Duodenal mucosa (tissue), 2 donors: ENCODE results near the gene NCOA1.
"Not testable (repeated sequence)": the region's sequence is repeated elsewhere in the genome, so short reads cannot be mapped to it uniquely, and the experiment has no call there.

Experiments used
- H3K27ac ChIP-seq: one replicate; pipeline ENCODE4 v1.7.0; 2013; ENCODE audit warnings: low read depth, low read length
- H3K27me3 ChIP-seq, 2 donors: one replicate each; pipeline ENCODE4 v1.7.0; 2013; ENCODE audit warnings: low read length in 2 of 2, control low read depth in 1 of 2; ENCODE audit not compliant: insufficient read depth in 2 of 2, control insufficient read depth in 1 of 2
- H3K36me3 ChIP-seq, 2 donors: one replicate each; pipeline ENCODE4 v1.7.0; 2013; ENCODE audit warnings: low read length in 2 of 2, control low read depth in 1 of 2; ENCODE audit not compliant: insufficient read depth in 2 of 2, control insufficient read depth in 1 of 2
- H3K4me1 ChIP-seq, 2 donors: one replicate each; pipeline ENCODE4 v1.7.0; 2013; ENCODE audit warnings: low read length in 2 of 2, control low read depth in 1 of 2; ENCODE audit not compliant: insufficient read depth in 2 of 2, control insufficient read depth in 1 of 2
- H3K4me3 ChIP-seq, 2 donors: one replicate each; pipeline ENCODE4 v1.7.0; 2013; ENCODE audit warnings: low read length in 2 of 2, low read depth in 1 of 2
- H3K9ac ChIP-seq, 2 donors: one replicate each; pipeline ENCODE4 v1.7.0; 2013; ENCODE audit warnings: low read length in 2 of 2, low read depth in 1 of 2
- H3K9me3 ChIP-seq, 2 donors: one replicate each; pipeline ENCODE4 v1.7.0; 2013; ENCODE audit warnings: low read length in 2 of 2, control low read depth in 1 of 2; ENCODE audit not compliant: control insufficient read depth in 1 of 2

NCOA1 gene

DNA sequence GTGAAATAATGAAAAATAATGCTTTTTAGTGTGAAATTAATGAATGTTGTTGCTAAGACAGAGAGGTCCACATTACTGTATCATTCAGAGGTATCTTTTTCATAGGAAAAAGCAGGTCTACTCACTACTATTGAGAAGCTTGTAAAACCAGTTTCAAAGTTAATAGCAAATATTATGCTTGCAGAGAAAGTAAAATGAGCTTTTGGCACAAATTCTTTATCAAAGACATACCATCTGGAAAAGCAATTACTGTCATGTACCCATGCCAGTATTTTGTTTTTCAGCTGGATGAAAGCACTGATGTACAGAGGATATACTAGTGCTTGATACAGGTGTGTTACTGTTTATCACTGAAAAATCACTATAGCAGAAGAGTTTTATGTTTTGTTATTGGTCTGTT lies 77.5 kb downstream of the NCOA1 start:
- Histone ChIP-seq H3K27me3 (no peaks in the 10 kb centered on the region), H3K4me1 (peaks cover 12 to 14% of the 10 kb centered on the region in 2 donors), H3K9ac (no peak overlapping the region), H3K36me3 (peaks cover 10 to 19% of the 10 kb centered on the region in 2 donors), H3K27ac (no peak overlapping the region), H3K9me3 (peaks cover 4 to 5% of the 10 kb centered on the region in 2 donors), H3K4me3 (no peak overlapping the region)

- H3K27me3 ChIP-seq, H3K4me3 ChIP-seq, H3K9ac ChIP-seq, H3K27ac ChIP-seq, H3K9me3 ChIP-seq: not testable (repeated sequence)
- peaks cover 12 to 14% of the 10 kb centered on the region in 2 donors for H3K4me1 ChIP-seq
- H3K36me3 ChIP-seq: peaks cover 10 to 19% of the 10 kb centered on the region in 2 donors
These were observed 78.5 kb downstream of the NCOA1 start for GRCh38 chr2:24569565-24569964.

DNA sequence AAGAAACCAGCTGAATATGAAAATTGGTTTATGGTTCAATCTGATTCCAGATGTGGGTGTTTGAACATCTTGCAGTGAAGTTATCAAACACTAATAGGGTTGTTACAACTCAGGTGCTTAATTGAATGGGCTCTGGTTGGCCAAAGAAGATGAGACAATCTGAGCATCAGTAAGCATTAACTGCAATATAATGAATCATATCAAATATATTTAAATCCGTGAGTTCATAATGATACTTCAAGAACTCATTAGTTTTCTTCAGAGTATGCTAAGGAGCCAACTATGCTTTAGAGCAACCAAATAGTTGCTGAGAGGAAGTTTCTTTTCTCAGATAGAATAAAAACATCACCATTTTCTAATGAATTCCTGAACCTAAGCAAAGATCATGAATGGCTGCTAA lies 79.2 kb downstream of the NCOA1 start:
- Histone ChIP-seq H3K4me3 (no peak overlapping the region), H3K36me3 (peaks cover 10 to 16% of the 10 kb centered on the region in 2 donors), H3K27me3 (no peaks in the 10 kb centered on the region), H3K9me3 (peaks cover 4 to 5% of the 10 kb centered on the region in 2 donors), H3K9ac (no peak overlapping the region), H3K27ac (no peak overlapping the region), H3K4me1 (peaks cover 12 to 14% of the 10 kb centered on the region in 2 donors)

- H3K4me1 ChIP-seq: peaks cover 12 to 22% of the 10 kb centered on the region in 2 donors
- H3K4me3 ChIP-seq: peak overlapping the region in 1 of 2 donors; percentile 3
- H3K36me3 ChIP-seq: peaks cover 0 to under 1% of the 10 kb centered on the region in 2 donors
- H3K9ac ChIP-seq: no peak overlapping the region
- no peaks in the 10 kb centered on the region for H3K27me3 ChIP-seq
- no peaks in the 10 kb centered on the region for H3K9me3 ChIP-seq
- H3K27ac ChIP-seq: no peak overlapping the region
These were observed 80.9 kb downstream of the NCOA1 start for GRCh38 chr2:24571828-24572442.

DNA sequence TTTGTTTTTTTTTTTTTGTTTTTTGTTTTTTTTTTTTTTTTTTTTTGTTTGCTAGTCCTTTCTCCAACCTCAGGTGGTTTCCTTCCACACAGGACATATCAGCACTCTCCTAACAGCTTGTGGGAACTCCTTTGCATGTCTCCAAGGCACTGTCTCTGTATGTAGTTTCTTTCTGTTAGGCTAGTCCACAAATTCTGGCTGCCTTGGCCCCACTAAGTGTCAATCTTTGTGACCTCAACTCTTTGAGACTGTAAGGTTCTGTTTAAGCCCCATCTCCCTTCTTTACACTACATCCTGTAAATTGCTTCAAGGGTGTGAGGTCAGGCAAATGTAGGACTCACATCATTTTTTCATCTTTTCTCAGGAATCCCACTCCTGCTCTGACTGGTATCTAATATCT lies 85.1 kb downstream of the NCOA1 start:
- Histone ChIP-seq H3K4me3 (no peak overlapping the region), H3K36me3 (peaks cover 0 to 3% of the 10 kb centered on the region in 2 donors), H3K27ac (no peak overlapping the region), H3K9ac (no peak overlapping the region), H3K9me3 (no peaks in the 10 kb centered on the region), H3K27me3 (no peaks in the 10 kb centered on the region), H3K4me1 (peaks cover 14 to 50% of the 10 kb centered on the region in 2 donors)

DNA sequence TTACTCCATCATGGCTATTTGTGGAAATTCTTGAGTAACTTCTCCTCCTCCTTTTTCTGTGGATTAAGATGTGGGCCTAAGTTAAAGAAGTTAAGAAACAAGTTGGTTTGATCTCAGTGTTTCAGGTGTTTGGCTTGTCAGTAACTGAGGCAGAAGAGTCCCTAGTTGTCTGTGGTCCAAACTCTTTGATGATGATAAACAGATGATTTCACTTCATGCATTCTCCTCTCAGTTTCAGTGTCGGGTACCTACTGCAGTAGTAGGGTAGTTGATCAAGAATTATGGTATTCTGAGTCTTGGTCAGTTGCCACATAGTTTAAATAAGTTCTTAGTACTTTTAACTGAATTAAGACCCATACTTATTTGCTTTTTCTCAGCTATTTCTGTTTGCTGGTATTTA lies 85.6 kb downstream of the NCOA1 start:
- H3K9ac ChIP-seq: no peak overlapping the region
- no peak overlapping the region for H3K4me3 ChIP-seq
- peaks cover 0 to 3% of the 10 kb centered on the region in 2 donors for H3K36me3 ChIP-seq
- H3K27ac ChIP-seq: no peak overlapping the region
- H3K27me3 ChIP-seq: no peaks in the 10 kb centered on the region
- peaks cover 11 to 46% of the 10 kb centered on the region in 2 donors for H3K4me1 ChIP-seq
- H3K9me3 ChIP-seq: no peaks in the 10 kb centered on the region

DNA sequence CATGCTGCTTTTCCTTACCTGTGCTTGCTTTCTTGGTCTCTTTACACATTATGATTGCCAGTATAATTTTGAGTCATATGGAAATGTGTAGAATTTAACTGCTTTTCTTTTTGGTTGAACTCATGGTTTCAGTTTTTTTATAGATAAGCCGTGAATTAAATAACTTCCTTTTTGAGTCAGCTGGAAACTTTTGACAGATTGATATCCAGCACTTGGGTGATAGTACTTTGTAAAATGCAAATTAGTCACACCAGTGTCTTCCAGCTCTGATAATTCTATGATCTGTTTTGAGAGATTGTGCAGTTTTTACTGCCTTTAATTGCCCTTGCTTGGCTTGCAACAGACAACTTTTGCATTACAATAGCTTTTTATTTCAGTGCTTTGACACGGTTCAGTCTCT lies 86.4 kb downstream of the NCOA1 start:
- H3K27me3 ChIP-seq: no peaks in the 10 kb centered on the region
- peaks cover 5 to 38% of the 10 kb centered on the region in 2 donors for H3K4me1 ChIP-seq
- H3K36me3 ChIP-seq: peaks cover 0 to 3% of the 10 kb centered on the region in 2 donors
- H3K9ac ChIP-seq: no peak overlapping the region
- H3K4me3 ChIP-seq: no peak overlapping the region
- no peak overlapping the region for H3K27ac ChIP-seq
- H3K9me3 ChIP-seq: no peaks in the 10 kb centered on the region

DNA sequence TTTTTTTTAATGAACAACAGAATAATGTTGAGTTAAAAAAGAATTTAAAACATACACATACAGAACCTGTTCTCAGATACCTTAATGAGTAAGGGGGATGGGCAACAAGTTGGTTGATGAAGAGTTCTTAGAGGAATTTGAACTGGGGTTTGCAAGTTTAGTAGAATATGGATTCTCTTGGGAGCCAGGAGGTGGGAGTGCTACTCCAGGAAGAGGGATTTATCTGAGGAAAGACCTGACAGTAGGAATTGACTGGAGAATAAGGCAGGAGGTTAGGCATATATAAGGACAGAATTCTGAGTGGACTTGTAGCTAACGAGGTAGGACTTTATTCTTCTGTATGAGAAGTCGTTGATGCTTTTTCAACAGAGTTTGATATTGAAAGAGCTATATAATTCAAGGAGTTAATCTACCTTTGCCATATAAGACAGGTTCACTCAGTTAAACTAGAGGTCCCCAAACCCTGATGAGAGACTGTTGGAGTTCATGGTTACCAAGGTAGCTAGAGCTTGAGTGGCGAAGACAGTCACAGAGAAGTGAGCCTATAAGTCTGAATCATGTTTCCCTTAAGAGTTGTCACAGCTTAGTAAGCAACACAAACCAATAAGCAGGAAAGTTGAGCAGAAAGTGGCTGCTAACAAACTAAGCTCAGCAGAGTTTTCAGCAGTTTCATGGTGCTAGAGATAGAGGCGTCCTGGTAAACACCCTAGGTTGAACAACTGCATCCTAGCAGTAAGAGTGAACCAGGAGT lies 88.2 kb downstream of the NCOA1 start:
- H3K36me3 ChIP-seq: peaks cover 0 to 3% of the 10 kb centered on the region in 2 donors
- H3K4me3 ChIP-seq: no peak overlapping the region
- H3K4me1 ChIP-seq: peaks cover 5 to 37% of the 10 kb centered on the region in 2 donors
- H3K27ac ChIP-seq: no peak overlapping the region
- no peaks in the 10 kb centered on the region for H3K9me3 ChIP-seq
- no peak overlapping the region for H3K9ac ChIP-seq
- H3K27me3 ChIP-seq: no peaks in the 10 kb centered on the region

DNA sequence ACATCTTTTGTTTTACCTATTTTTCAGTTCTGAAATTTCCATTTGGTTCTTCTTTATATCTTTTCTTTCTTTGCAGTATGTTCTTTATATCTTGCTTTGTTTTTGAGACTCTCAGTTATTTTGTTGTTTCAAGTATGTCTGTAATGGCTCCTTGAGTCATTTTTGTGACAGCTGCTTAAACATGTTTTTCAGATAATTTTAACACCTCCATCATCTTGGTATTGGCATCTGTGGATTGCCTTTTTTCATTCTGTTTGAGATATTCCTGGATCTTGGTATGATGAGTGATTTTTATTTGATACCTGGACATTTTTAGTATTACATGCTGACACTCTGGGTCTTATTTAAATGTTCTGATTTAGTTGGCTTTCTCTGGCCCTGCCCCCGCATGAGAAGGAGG lies 89.5 kb downstream of the NCOA1 start:
- H3K9me3 ChIP-seq: no peaks in the 10 kb centered on the region
- no peak overlapping the region for H3K4me3 ChIP-seq
- no peak overlapping the region for H3K9ac ChIP-seq
- H3K27ac ChIP-seq: no peak overlapping the region
- H3K27me3 ChIP-seq: no peaks in the 10 kb centered on the region
- peaks cover 5 to 37% of the 10 kb centered on the region in 2 donors for H3K4me1 ChIP-seq
- H3K36me3 ChIP-seq: peaks cover 0 to 3% of the 10 kb centered on the region in 2 donors

- H3K9me3 ChIP-seq, H3K27me3 ChIP-seq, H3K27ac ChIP-seq, H3K9ac ChIP-seq, H3K36me3 ChIP-seq, H3K4me3 ChIP-seq: not testable (repeated sequence)
- H3K4me1 ChIP-seq: peaks cover 5 to 28% of the 10 kb centered on the region in 2 donors
These were observed 90.9 kb downstream of the NCOA1 start for GRCh38 chr2:24581971-24582370.
